Stimulated activated naive CD4-positive, alpha-beta T cell (primary cell): Measurements from ENCODE around the gene MT3.
A peak's percentile ranks its signal among the peaks of the same experiment; 100 is the strongest.
"Not testable (repeated sequence)": the region's sequence is repeated elsewhere in the genome, so short reads cannot be mapped to it uniquely, and the experiment has no call there.

ENCODE experiments used
- DNase-seq, 6 experiments: peaks; one replicate each; lab custom pipeline; 2025; lab: John Stamatoyannopoulos, UW

Gene MT3

DNA sequence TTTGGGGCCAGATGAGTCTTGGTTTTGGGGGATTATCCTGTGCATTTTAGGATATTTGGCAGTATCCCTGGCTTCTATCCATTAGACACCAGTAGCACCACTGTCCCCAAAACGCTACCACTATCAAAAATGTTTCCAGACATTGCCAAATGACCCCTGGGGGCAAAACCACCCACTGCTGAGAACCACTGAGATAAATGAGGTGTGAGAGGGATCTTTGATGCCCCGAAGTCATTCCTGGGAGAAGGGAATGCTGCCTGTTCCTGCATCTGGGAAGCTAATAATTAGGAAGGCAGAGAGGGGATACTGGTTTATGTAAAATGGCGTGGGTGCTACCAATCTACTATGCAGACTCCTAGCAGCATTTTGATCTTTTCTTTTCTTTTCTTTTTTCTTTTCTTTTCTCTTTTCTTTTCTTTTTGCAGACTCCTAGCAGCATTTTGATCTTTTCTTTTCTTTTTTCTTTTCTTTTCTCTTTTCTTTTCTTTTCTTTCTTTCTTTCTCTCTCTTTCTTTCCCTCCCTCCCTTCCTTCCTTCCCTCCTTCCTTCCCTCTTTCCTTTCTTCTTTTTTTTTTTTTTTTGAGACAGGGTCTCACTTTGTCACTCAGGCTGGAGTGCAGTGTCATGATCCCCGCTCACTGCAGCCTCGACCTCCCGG lies 8.8 kb upstream of the MT3 start:
- no peak for DNase-seq

DNA sequence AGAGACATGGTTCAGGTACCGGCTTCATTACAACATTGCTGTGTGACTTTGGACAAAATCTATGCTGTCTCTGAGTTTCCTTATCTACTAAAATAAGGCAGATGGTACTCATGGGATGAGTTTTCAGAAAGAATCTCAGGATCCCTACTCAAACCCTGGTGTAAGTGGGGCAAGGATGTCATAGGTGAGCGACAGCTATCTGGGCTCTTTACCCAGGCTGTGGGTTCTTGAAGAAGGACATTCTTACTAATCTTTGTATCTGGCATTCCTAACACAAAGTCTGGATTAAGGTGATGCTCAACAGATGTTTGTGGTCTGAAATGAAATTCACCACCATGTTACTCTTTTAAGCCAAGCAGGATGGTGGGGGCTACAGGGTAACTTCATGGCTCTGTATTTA lies 6.4 kb upstream of the MT3 start:
- not testable (repeated sequence) for DNase-seq

DNA sequence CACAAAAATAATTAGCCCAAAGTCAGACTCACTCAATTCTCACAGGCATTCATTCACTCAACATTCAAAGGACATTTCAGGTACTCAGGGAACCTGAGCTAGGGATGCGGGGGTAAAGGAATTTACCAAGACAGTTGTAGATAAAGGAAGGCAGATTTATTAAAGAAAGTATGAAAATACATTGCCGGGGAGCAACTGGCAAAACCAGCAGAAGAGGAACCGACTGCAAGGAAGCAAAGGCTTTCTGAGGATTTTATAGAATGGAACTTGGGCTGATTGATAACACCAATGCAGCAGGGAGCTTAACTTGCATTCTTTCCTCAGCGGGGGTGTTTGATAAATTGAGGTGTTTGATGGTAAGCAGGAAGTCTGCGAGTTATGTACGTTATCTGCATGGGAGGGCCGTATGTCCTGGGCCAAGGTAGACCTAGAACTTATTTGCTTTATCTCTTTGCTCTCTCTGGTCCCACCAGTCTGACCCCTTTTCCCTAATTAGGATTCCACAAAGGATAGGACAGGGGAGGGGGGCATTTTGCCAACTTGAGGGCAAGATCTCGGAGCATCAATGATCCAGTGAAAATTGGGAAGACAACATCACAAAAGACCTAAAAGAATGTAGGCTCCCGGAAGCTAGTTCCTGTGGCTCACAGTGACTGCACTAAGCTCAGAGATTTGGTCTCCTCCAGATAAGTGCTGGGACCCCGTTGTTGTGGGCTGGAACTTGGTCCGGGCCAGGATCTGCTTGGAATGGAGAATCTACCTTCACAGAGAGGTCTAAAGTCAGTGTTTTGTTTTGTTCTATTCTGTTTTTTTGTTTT lies 5.8 kb upstream of the MT3 start:
- no peak for DNase-seq

DNA sequence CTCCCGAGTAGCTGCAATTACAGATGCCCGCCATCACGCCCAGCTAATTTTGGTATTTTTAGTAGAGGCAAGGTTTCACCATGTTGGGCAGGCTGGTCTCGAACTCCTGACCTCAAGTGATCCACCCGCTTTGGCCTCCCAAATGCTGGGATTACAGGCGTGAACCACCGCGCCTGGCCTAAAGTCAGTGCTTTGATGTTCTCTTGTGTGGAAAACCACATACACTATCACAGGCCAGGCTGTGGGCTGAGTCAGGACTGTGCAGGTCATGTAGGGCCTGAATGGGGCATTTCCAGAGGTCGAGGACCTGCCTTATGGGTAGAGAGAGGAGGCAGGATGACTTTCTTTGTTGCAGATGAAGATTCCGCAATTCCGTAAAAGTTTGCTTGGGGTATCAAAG lies 5.1 kb upstream of the MT3 start:
- DNase-seq: no peak

DNA sequence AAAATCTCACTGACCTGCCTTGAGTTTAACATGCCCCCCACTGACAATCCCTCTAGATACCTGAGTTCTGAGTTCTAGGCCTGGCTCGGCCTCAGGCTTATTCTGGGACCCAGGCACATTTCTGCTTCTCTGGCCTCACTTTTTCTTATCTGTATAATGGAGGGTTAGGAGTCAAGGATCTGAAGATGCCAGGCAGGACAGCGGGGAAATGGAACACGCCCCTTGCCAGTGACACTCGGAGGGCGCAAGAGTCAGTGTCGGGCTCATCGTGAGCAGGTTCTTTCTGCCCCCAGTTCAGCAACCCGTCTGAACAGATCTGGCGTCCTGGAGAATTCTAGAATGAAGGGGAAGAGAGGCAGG lies 567 bp upstream of the MT3 start:
- no peak for DNase-seq

DNA sequence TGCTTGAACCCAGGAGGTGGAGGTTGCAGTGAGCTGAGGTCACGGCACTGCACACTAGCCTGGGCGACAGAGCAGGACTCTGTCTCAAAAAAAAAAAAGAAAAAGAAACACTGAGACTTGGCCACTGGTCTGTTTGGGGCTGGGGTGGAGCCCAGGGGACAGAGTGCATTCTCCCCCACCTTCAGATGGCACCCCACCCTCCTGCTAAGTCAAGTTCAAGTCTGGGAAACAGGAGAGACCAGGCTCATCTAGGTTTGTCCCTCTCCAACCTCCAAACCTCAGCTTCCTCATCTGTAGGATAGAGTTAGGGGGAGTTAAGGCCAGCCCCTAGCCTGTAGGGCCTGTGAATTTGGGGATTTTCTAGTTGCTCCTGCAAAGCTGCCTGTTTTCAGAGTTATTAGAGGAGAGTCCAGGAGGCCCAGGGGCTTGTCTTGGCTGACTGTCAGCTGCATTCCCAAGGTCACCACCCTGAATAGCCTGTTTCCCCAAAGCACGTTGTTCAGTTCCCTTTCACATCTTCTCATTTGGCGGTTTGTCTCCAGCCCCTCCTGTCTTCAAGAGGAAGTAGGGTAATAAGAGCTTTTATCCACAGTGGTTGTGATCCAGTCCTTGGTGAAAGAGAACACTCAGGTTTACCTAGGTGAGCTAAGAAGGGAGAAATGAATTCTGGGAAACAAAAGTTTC lies 2.2 kb downstream of the MT3 start:
- no peak for DNase-seq

DNA sequence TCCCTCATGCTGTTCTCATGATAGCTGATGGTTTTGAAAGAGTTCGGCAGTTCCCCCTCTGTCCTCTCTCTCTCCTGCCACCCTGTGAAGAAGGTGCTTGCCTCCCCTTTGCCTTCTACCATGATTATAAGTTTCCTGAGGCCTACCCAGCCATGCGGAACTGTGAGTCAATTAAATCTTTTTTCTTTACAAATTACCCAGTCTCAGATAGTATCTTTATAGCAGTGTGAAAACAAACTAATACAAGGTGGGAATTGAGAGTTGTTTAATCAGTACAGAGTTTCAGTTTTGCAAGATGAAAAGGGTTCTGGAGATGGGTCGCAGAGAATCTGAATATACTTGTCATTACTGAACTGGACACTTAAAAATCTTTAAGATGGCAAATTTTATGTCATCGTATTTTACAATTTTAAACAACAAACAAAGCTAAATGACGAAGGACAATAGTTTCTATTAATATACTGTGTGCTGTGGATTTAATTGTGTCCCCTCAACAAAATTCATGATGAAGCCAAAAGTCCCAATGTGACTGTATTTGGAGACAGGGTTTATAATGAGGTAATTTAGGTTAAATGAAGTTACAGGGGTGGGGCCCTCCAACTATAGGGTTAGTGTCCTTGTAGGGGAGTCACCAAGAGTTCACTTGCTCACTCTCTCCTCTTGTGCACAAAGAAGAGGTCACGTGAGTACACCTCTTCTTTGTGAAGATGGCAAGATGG lies 4.4 kb downstream of the MT3 start:
- no peak for DNase-seq

DNA sequence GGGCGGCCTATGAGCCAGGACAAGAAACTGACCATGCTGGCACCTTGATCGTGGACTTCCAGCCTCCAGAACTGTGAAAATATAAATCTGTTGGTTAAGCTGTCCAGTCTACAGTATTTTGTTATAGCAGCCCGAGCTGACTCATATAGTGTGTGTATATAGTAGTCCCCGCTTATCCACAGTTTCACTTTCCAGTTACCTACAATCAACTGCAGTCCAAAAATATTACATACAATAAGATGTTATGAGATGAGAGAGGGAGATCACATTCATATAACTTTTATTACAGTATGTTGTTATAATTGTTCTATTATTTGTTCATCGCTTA lies 4.9 kb downstream of the MT3 start:
- no peak for DNase-seq

DNA sequence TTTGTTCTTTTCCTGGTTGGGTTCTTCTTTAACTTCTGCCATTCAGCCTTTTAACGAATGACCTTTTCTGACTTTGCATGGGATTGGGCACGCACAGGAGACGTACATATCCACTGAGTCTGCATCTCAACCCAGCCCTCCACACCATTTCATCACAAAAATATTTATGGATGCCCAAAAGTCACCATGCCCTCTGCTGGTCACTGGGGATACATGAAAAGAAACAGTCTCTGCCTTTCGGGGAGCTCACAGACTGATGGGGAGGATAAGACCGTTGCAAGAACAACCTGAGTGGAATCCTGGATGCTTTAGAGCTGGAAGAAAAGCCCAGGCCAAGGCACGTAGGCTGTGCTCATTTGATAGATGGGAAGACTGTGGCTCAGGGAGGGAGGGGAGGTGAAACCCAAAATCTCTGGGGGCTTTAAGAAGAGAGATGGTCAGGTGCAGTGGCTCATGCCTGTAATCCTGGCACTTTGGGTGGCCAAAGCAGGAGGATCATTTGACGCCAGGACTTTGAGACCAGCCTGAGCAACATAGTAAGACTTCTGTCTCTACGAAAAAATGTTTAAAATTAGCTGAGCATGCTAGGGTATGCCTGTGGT lies 11.2 kb downstream of the MT3 start:
- DNase-seq: peak in 2 of 6 experiments; percentile 6 to 8

DNA sequence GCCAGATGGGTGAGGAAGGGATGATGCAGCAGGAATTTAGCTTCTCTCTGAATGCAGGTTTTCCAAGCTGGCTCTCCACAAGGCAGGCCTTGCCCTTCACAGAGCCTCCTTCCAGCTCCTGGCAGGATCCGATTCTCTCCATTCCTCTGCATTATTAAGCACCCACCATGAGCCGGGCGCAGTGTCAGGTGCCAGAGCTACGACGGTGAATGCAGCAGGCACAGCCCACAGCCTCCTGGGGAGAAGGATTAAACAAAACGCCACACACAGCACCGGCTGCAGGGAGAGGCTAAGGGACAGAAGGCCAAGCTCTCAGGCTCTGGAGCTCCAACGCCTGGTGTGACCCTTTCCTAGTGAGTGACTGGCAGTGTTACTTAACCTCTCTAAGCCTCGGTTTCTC lies 12.0 kb downstream of the MT3 start:
- DNase-seq: no peak

DNA sequence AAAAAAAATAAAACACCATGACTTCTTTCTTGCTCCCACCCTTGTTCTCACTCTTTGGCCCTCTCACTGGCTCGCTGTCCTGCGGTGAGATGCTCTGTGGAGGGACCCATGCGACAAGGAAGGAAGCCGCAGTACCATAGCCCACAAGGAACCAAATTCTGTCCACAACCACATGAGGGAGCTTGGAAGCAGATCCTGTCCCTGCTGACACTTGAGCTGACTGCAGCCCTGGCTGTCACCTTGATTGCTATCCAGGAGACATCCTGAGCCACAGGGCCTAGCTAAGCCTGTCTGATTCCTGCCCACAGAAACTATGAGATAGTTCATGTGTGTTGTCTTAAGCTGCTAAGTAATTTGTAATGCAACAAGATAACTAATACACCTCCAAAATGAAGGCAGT lies 14.3 kb downstream of the MT3 start:
- peak in 3 of 6 experiments; percentile 5 to 26 (median 7) for DNase-seq

DNA sequence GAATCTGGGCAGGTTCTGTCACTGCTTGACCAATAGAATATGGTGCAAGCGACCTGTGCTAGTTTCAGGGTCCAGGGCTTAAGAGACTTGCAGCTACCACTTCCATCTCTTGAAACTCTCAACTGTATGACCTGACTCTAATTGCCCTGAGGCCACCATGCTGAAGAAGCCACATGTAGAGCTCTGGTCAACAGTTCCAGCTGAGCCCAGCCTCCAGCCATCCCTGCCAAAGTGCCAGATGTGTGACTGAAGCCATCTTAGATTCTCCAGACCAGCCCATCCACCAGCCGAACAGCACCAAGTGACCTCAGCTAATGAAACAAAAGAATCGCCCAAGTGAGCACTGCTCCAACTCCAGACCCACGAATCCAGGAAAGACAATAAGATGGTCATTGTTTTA lies 15.6 kb downstream of the MT3 start:
- no peak for DNase-seq

DNA sequence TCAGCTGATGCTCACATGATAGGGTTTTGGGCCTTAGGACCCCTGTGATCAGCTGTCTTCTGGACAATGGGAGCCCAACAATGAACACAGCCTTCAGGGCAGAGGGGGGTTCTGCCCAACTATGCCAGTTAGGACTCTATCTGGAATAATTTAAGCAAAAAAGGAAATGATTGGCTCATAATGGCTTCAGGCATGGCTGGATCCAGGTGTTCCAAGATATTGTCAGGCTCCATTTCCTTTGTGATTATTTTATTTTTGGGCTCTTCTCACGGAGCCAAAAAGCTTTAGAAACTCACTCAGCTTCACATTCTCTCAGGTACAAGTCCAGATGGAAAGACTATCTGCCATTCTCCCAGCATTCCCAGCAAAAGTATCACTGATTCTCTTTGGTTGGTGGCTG lies 16.1 kb downstream of the MT3 start:
- no peak for DNase-seq

DNA sequence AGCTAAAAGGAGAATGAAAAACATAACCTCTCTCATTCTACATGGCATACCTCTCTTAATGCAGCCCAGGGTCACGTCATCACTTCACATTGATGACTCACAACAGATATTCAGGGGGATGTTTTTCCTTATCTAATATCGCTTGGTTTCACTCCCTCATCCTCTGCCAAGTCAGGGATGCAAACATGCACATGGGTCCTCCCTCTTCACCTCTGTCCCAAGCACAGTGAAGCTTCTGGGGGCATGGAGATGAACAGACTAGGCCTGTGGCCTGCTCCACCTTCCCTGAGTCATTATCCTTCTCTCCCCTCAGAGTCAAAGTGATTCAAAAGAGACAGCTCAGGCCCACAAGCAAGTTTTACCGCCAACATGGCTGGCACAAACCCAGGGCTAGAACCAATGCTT lies 16.7 kb downstream of the MT3 start:
- DNase-seq: no peak

DNA sequence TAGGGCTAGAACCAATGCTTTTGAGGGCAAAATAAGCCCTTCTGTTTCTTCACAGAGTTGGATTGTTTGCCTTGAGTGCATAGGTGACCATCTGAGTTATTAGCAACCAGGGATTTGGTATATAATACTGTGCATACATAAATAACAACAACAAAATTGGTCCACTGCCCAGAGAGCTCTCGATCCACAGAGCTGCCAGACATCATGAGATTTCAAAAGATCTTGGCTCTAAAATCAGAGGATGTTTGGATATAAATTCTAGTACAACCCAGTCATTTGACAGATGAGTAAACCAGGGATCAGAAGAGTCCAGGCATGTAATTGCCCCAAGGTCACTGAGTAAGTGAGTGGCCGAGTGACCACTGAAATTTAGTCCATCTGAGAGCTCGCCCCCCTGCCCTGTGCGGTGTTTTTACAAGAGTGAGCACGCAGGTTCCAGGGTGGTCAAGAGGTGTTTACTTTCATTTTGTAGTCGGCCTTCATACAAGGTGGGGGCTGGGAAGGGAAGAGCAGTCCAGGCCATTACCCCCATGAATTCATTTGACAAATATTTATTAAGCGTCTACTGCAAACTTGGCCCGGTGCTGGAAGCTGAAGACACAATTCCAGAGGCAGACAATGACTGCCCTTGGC lies 17.3 kb downstream of the MT3 start:
- no peak for DNase-seq

DNA sequence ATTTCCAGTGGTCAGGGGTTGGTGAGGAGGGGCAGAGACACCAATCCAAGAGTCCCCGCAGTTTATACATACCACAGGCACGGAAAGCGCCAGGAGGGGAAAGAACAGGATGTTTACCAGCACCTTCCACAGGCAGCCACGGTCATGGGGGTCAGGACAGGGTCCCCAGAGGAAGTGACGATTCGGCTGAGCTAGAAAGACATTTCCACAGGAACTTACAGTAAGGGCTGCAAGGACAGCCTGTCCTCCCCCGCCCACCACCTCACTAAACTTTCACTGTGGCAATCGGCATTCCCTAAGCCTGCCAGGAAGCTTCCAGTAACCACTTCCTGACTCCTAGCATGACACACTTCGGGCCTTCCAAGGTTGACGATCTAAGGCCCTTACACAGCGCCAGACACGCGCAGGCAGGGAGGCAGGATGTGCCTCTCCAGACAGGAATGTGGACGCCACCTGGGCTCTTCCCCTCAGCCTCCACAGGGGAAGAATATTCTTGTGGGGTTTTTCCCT lies 17.8 kb downstream of the MT3 start:
- DNase-seq: peak in 4 of 6 experiments; percentile 6 to 32 (median 23)

DNA sequence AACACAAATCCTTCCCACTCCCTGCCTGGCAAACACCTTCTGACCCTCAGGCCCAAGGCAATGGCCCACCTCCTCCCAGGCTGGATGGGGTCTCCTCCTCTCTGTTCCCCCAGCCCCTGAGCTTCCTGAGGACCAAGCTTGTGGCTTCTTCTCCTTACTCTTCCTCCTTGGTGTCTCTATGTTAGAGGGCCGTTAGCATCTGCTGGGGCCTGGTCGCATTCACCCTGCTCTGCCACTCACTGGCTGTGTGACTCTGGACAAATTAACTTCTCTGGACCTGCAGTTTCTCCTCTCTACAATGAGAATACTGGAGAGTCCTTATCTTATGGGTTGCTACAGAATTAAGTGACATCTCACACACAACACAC lies 18.3 kb downstream of the MT3 start:
- no peak for DNase-seq

DNA sequence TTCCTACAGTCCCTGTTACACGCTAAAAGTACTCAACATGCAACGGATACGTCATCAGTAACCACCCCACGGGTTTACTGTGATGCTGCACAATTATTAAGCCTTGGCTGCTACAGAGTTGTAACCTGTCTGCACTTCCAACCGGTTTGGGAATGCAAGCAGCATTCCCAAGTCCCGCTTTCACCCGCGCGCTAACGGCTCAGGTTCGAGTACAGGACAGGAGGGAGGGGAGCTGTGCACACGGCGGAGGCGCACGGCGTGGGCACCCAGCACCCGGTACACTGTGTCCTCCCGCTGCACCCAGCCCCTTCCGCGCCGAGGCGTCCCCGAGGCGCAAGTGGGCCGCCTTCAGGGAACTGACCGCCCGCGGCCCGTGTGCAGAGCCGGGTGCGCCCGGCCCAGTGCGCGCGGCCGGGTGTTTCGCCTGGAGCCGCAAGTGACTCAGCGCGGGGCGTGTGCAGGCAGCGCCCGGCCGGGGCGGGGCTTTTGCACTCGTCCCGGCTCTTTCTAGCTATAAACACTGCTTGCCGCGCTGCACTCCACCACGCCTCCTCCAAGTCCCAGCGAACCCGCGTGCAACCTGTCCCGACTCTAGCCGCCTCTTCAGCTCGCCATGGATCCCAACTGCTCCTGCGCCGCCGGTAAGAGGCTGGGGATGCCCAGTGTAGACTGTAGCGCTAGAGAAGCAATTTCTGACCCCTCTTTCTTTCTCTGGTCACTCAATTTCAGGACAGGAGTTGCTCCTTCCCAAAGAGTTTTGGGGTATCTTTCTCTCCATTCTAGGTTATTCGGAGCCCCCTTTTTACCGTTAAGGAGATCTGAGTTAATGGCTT lies 18.9 kb downstream of the MT3 start, which contains the start of gene MT2A:
MT2A (plus strand) TSS at position 542 of the 833 bp plus-strand sequence; CDS start at position 614, 72 bp downstream.
- peak; percentile 68 to 83 (median 74) for DNase-seq

DNA sequence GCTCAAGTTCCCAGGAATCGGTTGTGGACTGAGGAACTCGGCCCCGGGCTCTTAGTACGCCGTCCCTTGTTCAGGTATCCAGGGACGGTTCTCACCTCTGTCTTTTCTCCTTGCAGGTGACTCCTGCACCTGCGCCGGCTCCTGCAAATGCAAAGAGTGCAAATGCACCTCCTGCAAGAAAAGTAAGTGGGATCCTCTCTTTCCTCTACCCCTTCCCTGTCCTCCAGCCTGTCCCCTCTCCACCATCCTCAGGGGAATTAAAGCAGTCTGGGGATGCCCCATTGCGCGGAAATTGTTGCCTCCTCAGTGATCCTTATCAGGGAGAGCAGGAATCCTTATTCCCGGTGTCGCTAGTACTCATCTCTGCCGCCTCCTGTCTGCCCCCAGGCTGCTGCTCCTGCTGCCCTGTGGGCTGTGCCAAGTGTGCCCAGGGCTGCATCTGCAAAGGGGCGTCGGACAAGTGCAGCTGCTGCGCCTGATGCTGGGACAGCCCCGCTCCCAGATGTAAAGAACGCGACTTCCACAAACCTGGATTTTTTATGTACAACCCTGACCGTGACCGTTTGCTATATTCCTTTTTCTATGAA lies 19.6 kb downstream of the MT3 start:
- DNase-seq: no peak

DNA sequence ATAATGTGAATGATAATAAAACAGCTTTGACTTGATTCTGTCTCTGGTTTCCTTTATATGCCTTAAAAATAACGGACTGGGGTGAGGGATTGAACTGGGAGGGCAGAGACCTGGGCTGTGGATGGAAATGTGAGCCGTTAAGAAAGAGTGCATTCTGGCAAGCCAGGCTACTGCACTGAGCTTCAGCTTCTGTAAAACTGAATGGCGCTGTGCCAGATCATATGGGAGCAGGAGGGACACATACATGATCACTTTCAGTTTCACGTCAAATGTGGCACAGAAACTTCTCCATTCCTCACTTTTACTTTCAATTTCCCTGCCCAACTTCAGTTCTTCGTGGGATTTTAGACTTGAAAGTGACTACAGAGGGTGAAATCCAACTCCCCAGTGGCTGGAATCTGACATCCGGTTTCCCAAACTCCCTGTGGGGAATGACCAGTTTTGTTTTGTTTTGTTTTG lies 20.2 kb downstream of the MT3 start:
- peak; percentile 25 to 83 (median 75) for DNase-seq
